HAP-1 (cell line): ENCODE measurements around the gene ZFX.

ENCODE experiments used
- DNase-seq, 2 experiments: peaks; one replicate each; pipeline ENCODE4 v3.0.0-alpha.2; 2016 to 2020; ENCODE audit warnings: low spot score in 2 of 2
- H3K27me3 ChIP-seq: fragments of 250-450 bp; sonication (Bioruptor Pico); 2 replicates; pipeline ENCODE4 v1.5.1; 2020; ENCODE audit warnings: low read depth, mild to moderate bottlenecking, moderate library complexity
- H3K36me3 ChIP-seq: fragments of 250-450 bp; sonication (Bioruptor Pico); replicated peaks from 2 replicates; pipeline ENCODE4 v1.5.1; 2020; ENCODE audit warnings: mild to moderate bottlenecking
- H3K4me1 ChIP-seq: fragments of 250-450 bp; sonication (Bioruptor Pico); 2 replicates; pipeline ENCODE4 v1.5.1; 2020; ENCODE audit warnings: mild to moderate bottlenecking
- H3K4me3 ChIP-seq: fragments of 250-450 bp; sonication (Bioruptor Pico); 2 replicates; pipeline ENCODE4 v1.5.1; 2020; ENCODE audit warnings: mild to moderate bottlenecking, moderate library complexity
- H3K9me3 ChIP-seq: fragments of 250-450 bp; sonication (Bioruptor Pico); 2 replicates; pipeline ENCODE4 v1.5.1; 2020; ENCODE audit warnings: mild to moderate bottlenecking, moderate library complexity
- in situ Hi-C: fragments of 300-500 bp; cut with MboI; formaldehyde crosslinking; loops from 3 replicates; pipeline ENCODE4 v1.14.3; 2020; ENCODE audit warnings: low sequenced_read_pairs, inconsistent platforms, mixed read lengths

Gene ZFX

DNA sequence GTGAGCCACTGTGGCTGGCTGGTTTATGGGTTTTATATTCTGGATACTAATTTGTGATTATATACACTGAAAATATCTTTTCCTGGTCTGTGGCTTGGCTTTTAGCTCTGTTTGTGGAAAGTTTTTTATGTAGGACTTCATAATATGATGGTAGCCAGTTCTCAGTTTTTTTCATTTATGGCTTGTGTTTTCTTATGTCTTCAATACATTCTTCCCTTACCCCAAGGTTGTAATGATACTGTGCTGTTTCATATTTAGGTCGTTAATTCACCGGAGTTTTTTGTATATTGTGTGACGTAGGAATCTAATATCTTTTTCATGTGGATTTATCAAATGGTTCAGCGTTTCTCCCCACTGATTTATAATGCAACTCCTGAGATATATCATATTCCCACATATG is 6.6 kb downstream of the ZFX start:
- in situ Hi-C loops, result no loop called here
- Histone ChIP-seq H3K27me3 (no peaks in the 10 kb centered on the region), H3K4me3 (no peak overlapping the region), H3K9me3 (no peaks in the 10 kb centered on the region), H3K4me1 (peaks cover 30% of the 10 kb centered on the region), H3K36me3 (peaks cover 16% of the 10 kb centered on the region)
- no peak for DNase-seq

DNA sequence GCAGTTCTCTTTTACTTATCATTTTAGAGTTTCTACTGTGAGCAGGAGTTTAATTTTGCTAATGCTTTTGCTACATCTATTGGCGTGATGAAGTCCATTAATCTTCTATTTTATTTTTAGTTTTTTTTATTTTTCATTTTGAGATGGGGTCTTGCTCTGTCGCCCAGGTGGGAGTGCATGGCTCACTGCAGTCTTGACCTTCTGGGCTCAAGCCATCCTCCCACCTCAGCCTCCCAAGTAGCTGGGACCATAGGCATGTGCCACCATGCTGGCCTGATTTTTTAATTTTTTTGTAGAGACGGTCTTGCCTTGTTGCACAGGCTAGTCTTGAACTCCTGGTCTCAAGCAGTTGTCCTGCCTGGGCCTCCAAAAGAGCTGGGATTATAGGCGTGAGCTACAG is 9.4 kb downstream of the ZFX start:
- no peak for DNase-seq
- peaks cover 11% of the 10 kb centered on the region; the same call in 1 of the 2 replicates for H3K36me3 ChIP-seq
- no peaks in the 10 kb centered on the region for H3K27me3 ChIP-seq
- H3K4me3 ChIP-seq, result no peak overlapping the region
- peaks cover 7% of the 10 kb centered on the region for H3K4me1 ChIP-seq
- H3K9me3 ChIP-seq, result no peaks in the 10 kb centered on the region
- in situ Hi-C loops, result no loop called here

DNA sequence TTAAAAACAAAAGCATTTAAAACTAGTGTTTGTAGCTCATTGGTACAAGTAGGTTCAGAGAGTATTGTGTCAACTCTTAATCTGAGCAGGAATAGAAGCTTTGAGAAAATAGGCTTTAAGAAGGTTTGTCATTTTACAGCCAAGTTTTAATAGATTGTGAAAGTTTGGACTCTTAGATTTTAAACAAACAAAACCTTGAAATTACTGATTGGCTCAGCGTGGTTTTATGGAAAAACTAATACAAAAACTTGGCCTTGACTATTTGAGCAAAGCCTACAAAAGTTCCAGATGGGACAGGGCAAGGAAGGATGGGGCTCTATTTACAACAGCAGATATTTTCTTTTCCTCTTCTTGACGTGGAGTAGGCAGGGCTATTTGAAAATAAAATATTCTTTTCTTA is 16.5 kb downstream of the ZFX start:
- no peak for DNase-seq
- in situ Hi-C loops, result no loop called here
- 0 out of 2 replicates have a peak, but pooled peaks cover 5% of the 10 kb centered on the region for H3K36me3 ChIP-seq
- H3K4me1 ChIP-seq, result peaks cover 14% of the 10 kb centered on the region
- no peak overlapping the region for H3K4me3 ChIP-seq
- no peaks in the 10 kb centered on the region for H3K9me3 ChIP-seq
- no peaks in the 10 kb centered on the region for H3K27me3 ChIP-seq

DNA sequence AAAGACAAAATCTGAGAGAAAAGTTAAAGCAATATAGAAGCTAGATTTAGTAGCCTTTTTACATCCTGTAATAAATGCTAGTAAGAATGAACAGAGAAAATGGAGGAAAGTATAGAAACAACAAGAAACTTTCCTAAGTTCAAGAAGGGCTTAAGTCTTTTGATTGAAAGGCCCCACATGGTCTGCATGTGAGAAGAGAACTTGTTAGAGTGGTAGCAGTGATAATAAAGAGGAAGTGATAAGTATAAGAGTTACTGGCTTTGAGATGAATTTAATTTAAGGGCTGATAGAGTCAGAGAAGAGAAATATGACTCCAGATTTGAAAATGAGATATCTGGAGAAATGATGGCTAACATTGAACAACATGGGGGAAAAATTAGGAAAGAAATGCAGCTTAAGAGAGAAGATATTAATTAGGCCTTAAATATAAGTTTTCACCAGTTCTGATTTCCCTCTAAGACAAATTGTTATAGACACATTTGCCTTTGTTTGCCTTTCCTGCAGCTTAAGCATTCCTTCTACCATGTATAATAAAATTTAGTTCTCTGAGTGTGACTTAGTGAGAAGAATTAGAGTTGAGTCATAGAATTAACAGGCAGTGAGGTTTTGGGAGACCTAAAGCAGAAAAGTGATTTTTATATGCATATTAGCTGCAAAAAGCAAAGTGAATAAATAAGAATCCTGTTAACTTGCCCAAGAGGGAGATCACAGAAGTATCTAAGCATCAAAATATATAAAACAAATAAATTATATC is 18.4 kb downstream of the ZFX start:
- DNase-seq, result no peak
- Histone ChIP-seq H3K4me3 (no peak overlapping the region), H3K27me3 (no peaks in the 10 kb centered on the region), H3K9me3 (no peaks in the 10 kb centered on the region), H3K36me3 (peaks cover 11% of the 10 kb centered on the region), H3K4me1 (peaks cover 14% of the 10 kb centered on the region)
- in situ Hi-C loops, result no loop called here

DNA sequence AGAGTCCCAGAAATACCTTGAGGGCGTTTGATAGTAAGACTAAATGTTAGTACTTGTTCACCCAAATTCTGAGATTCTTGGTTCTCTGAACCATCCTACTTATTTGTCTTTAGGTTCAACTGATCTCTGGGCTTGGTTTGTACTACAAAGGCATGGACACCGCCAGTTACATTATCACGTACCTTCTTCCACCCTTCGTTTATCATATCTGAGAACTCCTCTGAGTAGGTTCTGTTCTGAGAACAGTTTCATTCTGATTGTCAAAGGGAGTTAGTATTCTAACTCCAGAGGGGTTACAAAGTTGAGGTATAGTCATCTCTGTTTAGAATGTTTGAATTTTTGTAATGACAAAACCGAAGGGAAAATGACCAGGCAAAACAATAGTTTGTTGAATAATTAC is 19.3 kb downstream of the ZFX start:
- Histone ChIP-seq H3K9me3 (no peaks in the 10 kb centered on the region), H3K27me3 (no peaks in the 10 kb centered on the region), H3K4me1 (peaks cover 14% of the 10 kb centered on the region), H3K36me3 (peaks cover 20% of the 10 kb centered on the region), H3K4me3 (no peak overlapping the region)
- in situ Hi-C loops, result no loop called here
- DNase-seq, result no peak

DNA sequence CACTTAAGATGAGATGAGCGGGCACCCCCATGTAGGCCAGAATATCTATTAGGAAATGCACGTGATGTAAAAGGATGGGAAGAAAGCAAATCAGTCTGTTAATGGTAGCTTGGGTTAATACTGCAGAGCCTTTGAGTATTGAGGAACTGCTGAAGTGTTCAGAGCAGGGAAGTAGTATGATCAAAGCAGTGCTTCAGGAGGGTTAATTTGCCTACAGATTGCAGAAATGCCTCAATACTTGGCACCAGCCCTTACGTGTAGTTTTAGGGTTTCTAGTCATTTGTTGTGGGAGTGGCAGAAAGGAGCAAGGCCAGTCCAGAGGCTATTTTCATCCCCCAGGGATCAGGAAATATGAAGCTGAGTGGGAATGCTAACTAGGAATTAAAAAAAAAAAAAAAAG is 19.7 kb downstream of the ZFX start:
- in situ Hi-C loops, result no loop called here

DNA sequence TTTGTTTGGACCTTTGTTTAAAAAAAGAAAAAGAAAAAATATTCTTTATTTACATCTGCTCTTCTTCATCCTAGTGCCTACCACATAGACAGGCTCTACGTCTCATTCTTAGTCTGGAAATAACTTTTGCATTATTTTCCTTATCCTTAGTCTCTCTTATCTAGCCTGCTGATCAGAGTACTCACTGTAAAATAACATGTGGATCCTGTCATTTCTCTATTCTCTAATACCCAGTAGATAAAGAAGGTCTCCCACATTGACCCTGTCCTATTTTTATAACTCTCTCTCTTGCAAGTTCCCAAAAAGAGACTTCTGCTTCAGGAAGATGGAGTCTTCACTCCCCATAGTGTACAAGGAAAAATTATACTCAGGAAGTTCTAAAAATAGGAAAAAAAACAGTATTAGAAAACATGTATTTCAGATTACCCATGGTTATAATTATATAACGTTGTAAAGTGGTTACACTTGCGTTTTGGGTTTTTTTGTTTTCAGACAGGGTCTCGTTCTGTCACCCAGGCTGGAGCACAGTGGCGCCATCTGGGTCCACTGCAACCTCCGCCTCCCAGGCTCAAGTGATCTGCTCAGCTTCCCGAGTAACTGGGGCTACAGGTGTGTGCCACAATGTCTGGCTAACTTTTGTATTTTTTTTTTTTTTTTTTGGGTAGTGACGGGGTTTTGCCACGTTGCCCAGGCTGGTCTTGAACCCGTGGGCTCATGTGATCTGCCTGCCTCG is 23.8 kb downstream of the ZFX start:
- peaks cover 48% of the 10 kb centered on the region for H3K36me3 ChIP-seq
- H3K4me3 ChIP-seq, result no peak overlapping the region
- no peak for DNase-seq
- in situ Hi-C loops, result no loop called here
- no peaks in the 10 kb centered on the region for H3K9me3 ChIP-seq
- no peaks in the 10 kb centered on the region; the same call in 1 of the 2 replicates for H3K4me1 ChIP-seq
- H3K27me3 ChIP-seq, result no peaks in the 10 kb centered on the region

More for the DNA sequence above, 19.7 kb downstream of the ZFX start:
- Histone ChIP-seq H3K27me3 (no peaks in the 10 kb centered on the region), H3K4me3 (no peak overlapping the region), H3K4me1 (peaks cover 14% of the 10 kb centered on the region), H3K9me3 (no peaks in the 10 kb centered on the region), H3K36me3 (peaks cover 23% of the 10 kb centered on the region)
- DNase-seq, result no peak

DNA sequence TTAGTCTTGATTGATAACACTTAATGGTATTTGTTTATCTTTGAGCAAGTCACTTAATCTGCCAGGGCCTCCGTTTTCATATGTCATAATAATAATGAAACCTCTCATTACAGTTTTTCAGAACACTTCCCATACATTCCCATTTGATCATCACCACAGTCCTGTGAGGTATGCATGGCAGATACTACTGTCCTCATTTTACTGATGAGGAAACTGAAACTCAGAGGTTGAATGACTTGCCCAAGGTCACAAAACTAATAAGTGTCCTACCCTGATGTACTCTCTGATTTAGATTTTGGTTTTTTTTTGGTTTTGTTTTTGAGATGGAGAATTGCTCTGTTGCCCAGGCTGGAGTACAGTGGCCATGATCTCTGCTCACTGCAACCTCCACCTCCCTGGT is 25.7 kb downstream of the ZFX start:
- Histone ChIP-seq H3K36me3 (peaks cover 61% of the 10 kb centered on the region), H3K4me1 (no peaks in the 10 kb centered on the region; the same call in 1 of the 2 replicates), H3K27me3 (no peaks in the 10 kb centered on the region), H3K9me3 (no peaks in the 10 kb centered on the region), H3K4me3 (no peak overlapping the region)
- no peak for DNase-seq
- in situ Hi-C loops, result no loop called here

DNA sequence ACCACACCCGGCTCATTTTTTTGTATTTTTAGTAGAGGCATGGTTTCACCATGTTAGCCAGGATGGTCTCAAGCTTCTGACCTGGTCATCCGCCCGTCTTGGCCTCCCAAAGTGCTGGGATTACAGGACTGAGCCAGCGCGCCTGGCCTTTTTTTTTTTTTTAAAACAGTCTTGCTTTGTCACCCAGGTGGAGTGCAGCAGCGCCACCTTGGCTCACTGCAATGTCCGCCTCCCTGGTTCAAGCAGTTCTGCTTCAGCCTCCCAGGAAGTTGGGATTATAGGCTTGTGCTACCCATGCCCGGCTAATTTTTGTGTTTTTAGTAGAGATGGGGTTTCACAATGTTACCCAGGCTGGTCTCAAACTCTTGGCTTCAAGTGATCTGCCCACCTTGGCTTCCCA is 28.9 kb downstream of the ZFX start:
- in situ Hi-C loops, result no loop called here

DNA sequence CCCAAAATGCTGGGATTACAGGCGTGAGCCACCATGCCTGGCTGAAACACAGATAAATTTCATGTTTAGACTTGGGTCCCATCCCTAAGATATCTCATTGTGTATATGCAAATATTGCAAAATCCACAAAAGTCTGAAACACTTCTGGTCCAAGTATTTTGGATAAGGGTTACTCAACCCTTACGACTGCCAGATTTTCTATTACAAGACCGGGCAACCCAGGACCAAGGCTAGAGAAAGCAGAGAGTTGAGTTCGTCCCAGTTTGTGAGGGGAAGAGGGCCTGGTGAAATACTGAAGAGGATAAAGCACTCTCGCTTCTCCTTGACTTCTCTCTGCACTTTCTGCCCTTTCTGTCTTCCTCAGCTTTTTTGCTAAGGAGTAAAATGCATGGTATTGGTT is 34.5 kb downstream of the ZFX start:
- Histone ChIP-seq H3K9me3 (no peaks in the 10 kb centered on the region), H3K4me3 (no peak overlapping the region), H3K36me3 (peaks cover 9% of the 10 kb centered on the region), H3K4me1 (no peaks in the 10 kb centered on the region), H3K27me3 (no peaks in the 10 kb centered on the region)
- DNase-seq, result no peak
- in situ Hi-C loops, result no loop called here

More for the DNA sequence above, 28.9 kb downstream of the ZFX start:
- Histone ChIP-seq H3K4me3 (no peak overlapping the region), H3K36me3 (peaks cover 47% of the 10 kb centered on the region), H3K9me3 (no peaks in the 10 kb centered on the region), H3K4me1 (no peaks in the 10 kb centered on the region), H3K27me3 (no peaks in the 10 kb centered on the region)
- no peak for DNase-seq

DNA sequence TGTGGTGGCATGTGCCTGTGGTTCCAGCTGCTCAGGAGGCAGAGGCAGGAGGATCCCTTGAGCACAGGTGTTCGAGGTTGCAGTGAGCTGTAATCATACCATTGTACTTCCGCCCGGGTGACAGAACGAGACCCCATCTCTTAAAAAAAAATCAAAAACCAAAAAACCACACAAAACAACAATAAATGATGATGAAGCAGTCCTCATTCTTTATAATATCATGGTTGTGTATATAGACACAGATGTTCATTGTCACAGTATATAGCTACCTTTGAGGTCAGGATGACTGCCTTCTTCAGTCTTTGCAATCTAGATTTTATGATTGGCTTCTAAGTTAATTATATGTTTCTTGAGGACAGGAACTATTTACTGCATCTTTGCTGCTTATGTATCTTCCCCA is 37.0 kb downstream of the ZFX start:
- DNase-seq, result no peak
- H3K27me3 ChIP-seq, result no peaks in the 10 kb centered on the region
- H3K9me3 ChIP-seq, result no peaks in the 10 kb centered on the region
- in situ Hi-C loops, result no loop called here
- H3K4me1 ChIP-seq, result no peaks in the 10 kb centered on the region
- H3K36me3 ChIP-seq, result no peaks in the 10 kb centered on the region; the same call in 1 of the 2 replicates
- H3K4me3 ChIP-seq, result no peak overlapping the region

DNA sequence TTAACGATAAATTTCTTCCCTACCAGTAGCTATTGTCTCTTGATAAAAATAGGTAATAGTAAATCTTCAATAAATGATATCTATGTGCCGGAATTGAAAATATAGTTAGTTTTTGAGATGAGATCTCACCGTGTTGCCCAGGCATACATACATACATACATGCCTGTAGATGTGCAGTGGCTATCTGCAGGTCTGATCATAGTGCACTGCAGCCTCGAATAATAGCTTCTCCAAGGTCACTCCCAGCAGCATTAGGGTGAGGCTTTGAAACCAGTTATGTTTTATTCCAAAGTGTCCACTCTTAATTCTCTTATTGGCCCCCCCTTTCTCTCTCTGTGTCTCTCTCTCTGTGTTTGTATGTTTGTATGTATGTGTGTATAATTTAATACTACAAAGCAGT is 37.5 kb downstream of the ZFX start:
- in situ Hi-C loops, result no loop called here
- H3K9me3 ChIP-seq, result no peaks in the 10 kb centered on the region
- no peak overlapping the region for H3K4me3 ChIP-seq
- no peak for DNase-seq
- H3K36me3 ChIP-seq, result no peaks in the 10 kb centered on the region
- H3K27me3 ChIP-seq, result no peaks in the 10 kb centered on the region
- H3K4me1 ChIP-seq, result no peaks in the 10 kb centered on the region

DNA sequence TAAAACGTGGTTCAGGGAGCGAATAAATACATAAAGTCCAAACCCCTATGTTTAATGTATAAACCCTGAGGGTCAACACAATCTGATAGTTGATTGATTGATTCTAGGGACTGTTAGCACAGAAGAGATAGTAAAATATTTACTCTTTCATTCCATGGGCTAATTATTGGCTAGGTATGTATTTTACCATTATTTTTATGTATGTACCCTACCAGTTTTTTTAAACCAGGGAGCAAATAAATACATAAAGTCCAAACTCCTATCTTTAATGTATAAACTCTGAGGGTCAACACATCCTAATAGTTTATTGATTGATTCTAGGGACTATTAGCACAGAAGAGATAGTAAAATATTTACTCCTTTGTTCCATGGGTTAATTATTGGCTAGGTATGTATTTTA is 40.0 kb downstream of the ZFX start:
- H3K36me3 ChIP-seq, result no peaks in the 10 kb centered on the region

DNA sequence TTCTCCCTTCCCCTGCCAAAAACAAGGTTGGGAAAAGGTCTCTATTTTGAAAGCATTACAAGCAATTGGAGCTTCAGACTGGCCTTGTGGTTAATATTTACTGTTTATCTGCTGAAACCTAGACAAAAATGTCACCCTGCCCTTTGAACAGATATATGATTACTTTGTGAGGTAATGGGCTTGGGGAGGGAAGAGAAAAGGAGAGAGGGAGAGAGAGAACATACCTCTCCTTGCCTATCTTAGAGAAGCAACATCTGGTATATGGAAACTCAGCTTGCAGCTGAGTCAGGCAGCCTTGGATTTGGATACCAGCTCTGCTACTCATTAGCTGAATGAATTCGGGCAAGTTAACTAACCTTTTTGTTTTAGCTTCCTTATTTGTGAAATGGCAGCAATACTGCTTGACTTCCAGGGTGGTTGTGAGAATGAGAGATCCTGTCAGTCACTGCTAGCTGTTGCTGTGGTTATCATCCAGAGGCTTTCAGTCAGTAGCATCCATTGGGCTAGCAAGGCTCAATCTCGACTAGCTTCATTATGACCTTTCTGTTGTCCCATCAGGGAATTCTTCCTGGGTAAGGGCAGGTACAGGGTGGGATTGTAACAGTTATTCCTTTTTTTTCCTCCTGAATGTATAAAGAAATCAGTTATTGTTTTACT is 41.1 kb downstream of the ZFX start:
- no peaks in the 10 kb centered on the region for H3K4me1 ChIP-seq
- H3K9me3 ChIP-seq, result no peaks in the 10 kb centered on the region
- DNase-seq, result no peak
- no peaks in the 10 kb centered on the region for H3K27me3 ChIP-seq
- no peaks in the 10 kb centered on the region for H3K36me3 ChIP-seq
- in situ Hi-C loops, result no loop called here
- H3K4me3 ChIP-seq, result no peak overlapping the region

More for the DNA sequence above, 40.0 kb downstream of the ZFX start:
- Histone ChIP-seq H3K4me1 (no peaks in the 10 kb centered on the region), H3K9me3 (no peaks in the 10 kb centered on the region), H3K27me3 (no peaks in the 10 kb centered on the region), H3K4me3 (no peak overlapping the region)
- DNase-seq, result no peak
- in situ Hi-C loops, result no loop called here
